ENCODE data around the gene PLPP4.

- TF ChIP-seq CTCF (tag by site-specific recombination; IDR thresholded peaks at IDR 0.05) (no peak), ZNF777 (tag by site-specific recombination; IDR thresholded peaks at IDR 0.05; ENCODE audit: borderline replicate concordance) (no peak), ZNF18 (tag by site-specific recombination; IDR thresholded peaks at IDR 0.05) (no peak), ZNF184 (tag by site-specific recombination; IDR thresholded peaks at IDR 0.05) (no peak), ZBTB7A (tag by site-specific recombination; IDR thresholded peaks at IDR 0.05; ENCODE audit: low read depth) (no peak), ZBTB26 (tag by site-specific recombination; optimal IDR thresholded peaks at IDR 0.05) (no peak), ZNF280D (tag by site-specific recombination; IDR thresholded peaks at IDR 0.05) (no peak)
- TF ChIP-seq, protein P1, sequence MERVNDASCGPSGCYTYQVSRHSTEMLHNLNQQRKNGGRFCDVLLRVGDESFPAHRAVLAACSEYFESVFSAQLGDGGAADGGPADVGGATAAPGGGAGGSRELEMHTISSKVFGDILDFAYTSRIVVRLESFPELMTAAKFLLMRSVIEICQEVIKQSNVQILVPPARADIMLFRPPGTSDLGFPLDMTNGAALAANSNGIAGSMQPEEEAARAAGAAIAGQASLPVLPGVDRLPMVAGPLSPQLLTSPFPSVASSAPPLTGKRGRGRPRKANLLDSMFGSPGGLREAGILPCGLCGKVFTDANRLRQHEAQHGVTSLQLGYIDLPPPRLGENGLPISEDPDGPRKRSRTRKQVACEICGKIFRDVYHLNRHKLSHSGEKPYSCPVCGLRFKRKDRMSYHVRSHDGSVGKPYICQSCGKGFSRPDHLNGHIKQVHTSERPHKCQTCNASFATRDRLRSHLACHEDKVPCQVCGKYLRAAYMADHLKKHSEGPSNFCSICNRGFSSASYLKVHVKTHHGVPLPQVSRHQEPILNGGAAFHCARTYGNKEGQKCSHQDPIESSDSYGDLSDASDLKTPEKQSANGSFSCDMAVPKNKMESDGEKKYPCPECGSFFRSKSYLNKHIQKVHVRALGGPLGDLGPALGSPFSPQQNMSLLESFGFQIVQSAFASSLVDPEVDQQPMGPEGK (tag by site-specific recombination; IDR thresholded peaks at IDR 0.05): no peak
These were observed 41.2 kb upstream of the PLPP4 start for GRCh38 chr10:120415709-120416330.

Measured in HEK293 (cell line).